ENCODE data around the gene MLN. TPM values are rescaled to one million over a fixed set of nuclear protein-coding genes. Genes with fewer than 3 reads are reported as not detected.

The MLN gene
- total RNA-seq, 1 donor from 2014 or later: not detected

DNA sequence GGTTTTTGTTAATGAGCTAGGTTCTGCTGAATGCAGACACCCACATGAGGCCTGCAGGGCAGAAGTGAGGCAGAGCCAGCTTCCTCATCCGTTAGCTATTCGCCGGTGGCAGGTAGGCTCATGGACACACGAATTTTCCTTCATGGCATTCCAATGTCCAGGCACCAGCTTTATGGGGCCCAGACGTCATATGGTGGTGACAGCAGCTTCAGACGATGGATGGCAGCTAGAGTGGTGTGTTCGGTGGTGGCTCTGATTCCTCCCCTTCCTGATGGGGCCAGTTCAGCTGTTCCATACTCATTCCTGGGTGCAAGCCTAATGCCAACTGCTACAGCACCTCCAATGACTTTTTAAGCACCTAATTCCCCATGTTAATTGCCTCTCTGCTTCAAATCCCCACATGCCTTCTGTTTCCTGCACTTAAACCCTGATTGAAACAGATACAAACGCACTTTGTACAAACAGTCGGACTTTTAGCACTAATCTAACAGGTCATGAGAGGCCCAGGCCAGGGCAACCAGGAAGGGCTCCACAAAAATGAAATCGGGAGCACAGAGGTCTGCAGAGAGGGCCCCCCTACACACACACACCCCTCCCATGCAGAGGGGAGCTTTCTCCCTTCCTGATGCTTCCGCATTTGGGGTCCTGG is 35.7 kb upstream of the MLN start:
- H3K9me3 ChIP-seq (replicated peaks): peaks cover 6% of the 10 kb centered on the region
- intact Hi-C loops (cut with micrococcal nuclease): no loop called here
- H3K4me1 ChIP-seq: peaks cover 5% of the 10 kb centered on the region
- no peak overlapping the region for H3K4me3 ChIP-seq
- TF ChIP-seq, protein P1, sequence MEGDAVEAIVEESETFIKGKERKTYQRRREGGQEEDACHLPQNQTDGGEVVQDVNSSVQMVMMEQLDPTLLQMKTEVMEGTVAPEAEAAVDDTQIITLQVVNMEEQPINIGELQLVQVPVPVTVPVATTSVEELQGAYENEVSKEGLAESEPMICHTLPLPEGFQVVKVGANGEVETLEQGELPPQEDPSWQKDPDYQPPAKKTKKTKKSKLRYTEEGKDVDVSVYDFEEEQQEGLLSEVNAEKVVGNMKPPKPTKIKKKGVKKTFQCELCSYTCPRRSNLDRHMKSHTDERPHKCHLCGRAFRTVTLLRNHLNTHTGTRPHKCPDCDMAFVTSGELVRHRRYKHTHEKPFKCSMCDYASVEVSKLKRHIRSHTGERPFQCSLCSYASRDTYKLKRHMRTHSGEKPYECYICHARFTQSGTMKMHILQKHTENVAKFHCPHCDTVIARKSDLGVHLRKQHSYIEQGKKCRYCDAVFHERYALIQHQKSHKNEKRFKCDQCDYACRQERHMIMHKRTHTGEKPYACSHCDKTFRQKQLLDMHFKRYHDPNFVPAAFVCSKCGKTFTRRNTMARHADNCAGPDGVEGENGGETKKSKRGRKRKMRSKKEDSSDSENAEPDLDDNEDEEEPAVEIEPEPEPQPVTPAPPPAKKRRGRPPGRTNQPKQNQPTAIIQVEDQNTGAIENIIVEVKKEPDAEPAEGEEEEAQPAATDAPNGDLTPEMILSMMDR (IDR thresholded peaks at IDR 0.05; ENCODE audit: borderline replicate concordance): no peak
- H3K27ac ChIP-seq (replicated peaks): no peak overlapping the region
- H3K36me3 ChIP-seq: no peaks in the 10 kb centered on the region
- DNase-seq: no peak
- peaks cover 59% of the 10 kb centered on the region for H3K27me3 ChIP-seq (ENCODE audit: low read depth)

DNA sequence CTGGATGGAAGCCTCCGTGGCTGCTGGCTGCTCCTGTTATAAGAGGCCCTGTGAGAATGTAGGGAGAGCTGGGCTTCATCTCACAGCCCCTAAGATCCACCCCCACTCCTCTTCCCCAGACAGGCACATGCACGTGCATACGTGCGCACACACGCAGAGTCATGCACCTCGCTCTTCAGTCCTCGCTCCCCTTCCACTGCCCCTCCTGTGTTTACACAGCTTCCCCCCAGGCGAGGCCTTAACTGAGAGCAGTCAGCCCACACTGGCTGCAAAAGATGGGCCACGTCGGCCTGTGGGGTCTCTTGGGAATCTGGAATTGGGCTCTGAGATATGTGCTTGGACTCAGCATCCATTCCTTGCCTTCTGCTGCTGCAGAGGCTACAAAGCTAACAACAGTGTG is 35.2 kb upstream of the MLN start:
- Histone ChIP-seq H3K4me3 (no peak overlapping the region), H3K4me1 (peaks cover 5% of the 10 kb centered on the region), H3K36me3 (no peaks in the 10 kb centered on the region), H3K27ac (replicated peaks) (no peak overlapping the region), H3K27me3 (ENCODE audit: low read depth) (peaks cover 60% of the 10 kb centered on the region), H3K9me3 (replicated peaks) (peaks cover 6% of the 10 kb centered on the region)
- intact Hi-C loops (cut with micrococcal nuclease): no loop called here
- TF ChIP-seq, protein P1 (IDR thresholded peaks at IDR 0.05; ENCODE audit: borderline replicate concordance): no peak
- DNase-seq: no peak

DNA sequence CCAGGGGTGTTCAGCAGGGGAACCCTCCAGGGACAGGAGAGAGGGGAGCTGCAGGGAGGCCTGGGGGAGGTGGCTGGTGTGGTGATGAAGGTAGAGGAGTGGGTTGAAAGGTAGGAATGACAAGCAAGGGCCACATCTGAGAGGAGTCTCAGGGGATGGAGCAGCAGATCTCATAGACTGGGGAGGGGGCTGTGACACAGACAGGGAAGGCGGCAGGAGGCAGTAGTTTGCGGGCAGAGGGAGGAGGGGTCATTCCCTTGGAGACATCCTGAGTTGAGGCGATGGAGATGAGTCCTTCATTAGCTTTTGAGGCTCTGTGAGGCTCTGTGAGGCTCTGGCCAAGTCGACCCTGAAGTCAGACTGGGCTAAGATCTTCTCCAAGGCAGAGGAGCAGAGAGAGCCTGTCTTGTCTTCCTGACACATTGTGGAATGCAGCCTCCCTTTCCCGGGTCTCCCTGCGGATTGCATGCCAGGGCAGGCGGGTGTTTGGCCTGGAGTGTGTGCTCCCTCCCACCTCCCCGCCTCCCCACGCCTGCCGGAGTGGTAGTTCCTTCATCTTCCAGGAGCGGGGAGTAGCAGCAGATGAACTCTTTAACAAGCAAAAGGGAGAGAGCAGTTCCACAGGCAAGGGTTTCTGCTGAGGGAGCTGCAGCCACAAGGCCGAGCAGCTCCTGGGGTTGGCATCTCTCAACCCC is 34.3 kb upstream of the MLN start:
- H3K36me3 ChIP-seq: no peaks in the 10 kb centered on the region
- H3K27me3 ChIP-seq (ENCODE audit: low read depth): peaks cover 58% of the 10 kb centered on the region
- H3K4me1 ChIP-seq: peaks cover 5% of the 10 kb centered on the region
- no peak overlapping the region for H3K4me3 ChIP-seq
- DNase-seq: no peak
- H3K9me3 ChIP-seq (replicated peaks): peaks cover 6% of the 10 kb centered on the region
- no peak overlapping the region for H3K27ac ChIP-seq (replicated peaks)
- intact Hi-C loops (cut with micrococcal nuclease): no loop called here
- TF ChIP-seq, protein P1 (IDR thresholded peaks at IDR 0.05; ENCODE audit: borderline replicate concordance): no peak

DNA sequence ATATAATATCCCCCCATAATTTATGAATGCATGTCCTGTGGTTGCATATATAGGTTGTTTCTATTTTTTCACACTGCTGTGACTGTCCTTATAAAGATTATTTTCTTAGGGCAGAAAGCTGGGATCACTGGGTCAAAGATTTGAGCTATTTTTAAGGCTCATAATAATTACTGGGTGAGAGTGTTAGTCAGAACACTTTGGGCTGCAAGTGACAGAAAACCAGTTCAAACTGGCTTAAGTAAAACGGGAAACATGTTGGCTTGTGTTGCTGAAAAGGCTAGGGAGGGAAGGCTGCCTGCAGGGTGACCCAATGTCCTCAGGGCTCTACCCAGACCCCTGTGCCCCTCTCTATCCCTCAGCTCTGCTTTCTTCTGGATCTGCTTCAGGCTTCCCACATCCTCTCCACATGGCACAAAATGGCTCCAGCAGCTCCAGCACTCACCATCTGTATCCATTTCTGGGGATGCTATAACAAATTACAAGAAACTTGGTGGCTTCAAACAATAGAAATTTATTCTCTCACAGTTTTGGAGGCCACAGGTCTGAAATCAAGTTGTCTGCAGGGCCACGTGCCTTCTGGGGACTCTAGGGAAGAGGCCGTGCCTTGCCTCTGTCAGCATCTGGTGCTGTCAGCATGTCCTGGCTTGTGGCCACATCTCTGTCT is 33.1 kb upstream of the MLN start:
- no peak overlapping the region for H3K27ac ChIP-seq (replicated peaks)
- H3K4me1 ChIP-seq: peaks cover 5% of the 10 kb centered on the region
- H3K4me3 ChIP-seq: no peak overlapping the region
- TF ChIP-seq, protein P1 (IDR thresholded peaks at IDR 0.05; ENCODE audit: borderline replicate concordance): no peak
- peaks cover 6% of the 10 kb centered on the region for H3K9me3 ChIP-seq (replicated peaks)
- no peak for DNase-seq
- H3K36me3 ChIP-seq: no peaks in the 10 kb centered on the region
- peaks cover 51% of the 10 kb centered on the region for H3K27me3 ChIP-seq (ENCODE audit: low read depth)
- intact Hi-C loops (cut with micrococcal nuclease): no loop called here

DNA sequence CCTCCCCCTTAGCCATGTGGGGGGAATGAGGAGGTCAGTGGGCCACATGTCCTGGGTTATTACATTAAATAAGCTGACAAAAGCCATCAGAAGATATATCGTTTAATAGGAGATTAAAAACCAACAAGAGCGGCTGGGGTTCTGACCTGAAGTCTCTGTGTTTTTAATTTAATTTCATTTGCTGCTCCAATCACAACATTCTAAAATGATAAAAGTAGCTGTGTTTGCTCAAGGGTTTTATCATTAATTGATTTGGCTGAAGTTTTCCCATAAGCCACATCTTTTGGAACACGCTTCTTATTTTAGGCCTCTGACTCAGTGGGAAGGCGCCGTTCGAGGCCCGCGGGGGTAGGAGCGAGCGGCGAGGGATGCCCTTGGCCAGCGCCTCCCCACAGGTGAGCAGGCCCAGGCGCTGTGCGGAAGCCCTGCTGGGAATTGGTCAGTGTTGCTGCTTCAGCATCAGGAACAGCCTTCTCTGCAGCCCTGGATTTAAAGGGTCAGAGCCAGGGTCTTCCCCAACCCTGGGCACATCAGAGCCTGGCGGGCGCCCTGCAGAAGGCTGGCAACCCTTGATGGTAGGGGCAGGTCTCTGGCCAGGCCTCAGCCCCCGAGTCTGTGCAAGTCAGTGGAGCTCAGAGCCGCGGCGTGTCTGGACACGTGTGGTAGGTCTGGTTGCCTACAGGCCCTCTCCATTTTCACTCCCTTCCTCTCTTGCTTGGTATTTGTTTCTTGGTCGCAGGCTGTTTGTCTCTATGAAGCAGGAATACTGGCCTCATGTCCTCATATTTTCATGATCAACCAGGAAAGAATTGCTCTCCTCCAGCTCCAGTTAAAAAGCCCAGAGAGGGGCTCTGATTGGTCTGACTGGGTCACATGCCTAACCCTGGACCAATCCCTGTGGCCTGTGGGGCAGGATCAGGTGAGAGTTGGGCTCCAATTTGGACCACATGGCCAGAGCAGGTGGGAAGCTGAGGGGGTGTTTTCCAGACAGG is 30.9 kb upstream of the MLN start:
- intact Hi-C loops (cut with micrococcal nuclease): no loop called here
- H3K9me3 ChIP-seq (replicated peaks): peaks cover 6% of the 10 kb centered on the region
- no peak overlapping the region for H3K27ac ChIP-seq (replicated peaks)
- no peaks in the 10 kb centered on the region for H3K36me3 ChIP-seq
- H3K4me3 ChIP-seq: no peak overlapping the region
- DNase-seq: no peak
- peaks cover 61% of the 10 kb centered on the region for H3K27me3 ChIP-seq (ENCODE audit: low read depth)
- TF ChIP-seq, protein P1 (IDR thresholded peaks at IDR 0.05; ENCODE audit: borderline replicate concordance): no peak
- peaks cover 1% of the 10 kb centered on the region for H3K4me1 ChIP-seq
